GM19328 (cell line): Measurements from ENCODE around the gene CRTAC1.
A peak's percentile ranks its signal among the peaks of the same experiment; 100 is the strongest.

Experiments
- ATAC-seq: cut with Tn5 transposase; IDR thresholded peaks from one replicate; pipeline ENCODE4 v1.9.1; 2021; ENCODE audit warnings: mild to moderate bottlenecking, moderate library complexity; ENCODE audit not compliant: unreplicated experiment

Gene CRTAC1

GRCh38 chr10:97924678-97925077 lies 105.7 kb downstream of the CRTAC1 start:
- no peak for ATAC-seq

GRCh38 chr10:97923476-97923875 lies 106.9 kb downstream of the CRTAC1 start:
- ATAC-seq = no peak

DNA sequence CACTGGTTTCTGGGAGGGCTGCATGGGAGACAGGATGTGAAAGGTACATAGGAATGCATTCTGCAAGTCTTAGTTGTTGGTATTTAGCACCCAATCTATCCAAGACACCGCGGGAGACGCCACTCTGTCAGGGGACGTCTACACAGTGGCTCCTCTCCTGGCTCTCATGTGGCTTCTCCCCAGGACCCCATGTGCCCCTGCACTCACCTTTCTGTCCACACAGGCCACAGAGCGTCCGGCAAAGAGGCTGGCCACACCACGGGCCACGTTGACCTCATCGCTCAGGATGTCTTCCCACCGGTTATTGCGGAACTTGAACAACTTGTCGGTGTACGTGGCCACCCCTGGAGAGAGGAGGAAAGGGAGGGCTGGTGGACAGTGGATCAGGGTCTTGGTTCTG lies 107.4 kb downstream of the CRTAC1 start:
- no peak for ATAC-seq

DNA sequence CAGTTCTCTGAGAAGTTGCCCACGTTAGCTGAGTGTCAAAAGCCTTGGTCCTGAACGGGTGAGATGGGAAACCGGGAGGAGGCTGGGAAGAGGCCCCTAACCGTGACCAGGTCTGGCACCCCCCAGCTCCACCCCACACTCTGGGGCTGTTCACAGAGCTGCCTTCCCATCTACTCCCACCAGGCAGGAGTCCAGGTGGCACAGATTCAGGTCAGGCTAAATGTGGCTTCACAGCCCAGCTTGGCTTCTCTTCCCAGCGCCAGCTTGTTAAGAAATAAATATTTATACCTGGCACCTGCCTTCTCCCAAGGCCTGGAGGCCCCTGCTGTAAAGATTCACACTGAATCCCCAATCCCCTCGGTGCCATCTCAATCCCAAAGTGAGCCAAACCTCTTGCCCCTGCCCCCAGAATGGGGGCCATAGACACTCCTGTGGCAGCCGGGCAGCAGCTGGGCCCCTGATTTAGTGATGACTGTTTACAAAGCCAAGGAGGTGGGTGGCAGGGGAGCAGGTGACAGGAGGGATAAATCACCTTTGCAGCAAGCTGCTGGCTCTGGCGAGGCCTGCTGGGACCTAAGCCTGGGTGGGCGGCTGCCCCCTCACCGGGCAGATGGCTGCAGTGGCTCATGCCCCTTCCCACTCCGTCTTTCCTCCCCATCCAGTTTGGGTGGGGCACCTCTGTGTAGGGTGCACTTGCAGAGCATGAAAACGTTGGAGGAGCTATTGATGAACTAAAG lies 108.2 kb downstream of the CRTAC1 start:
- ATAC-seq = no peak

DNA sequence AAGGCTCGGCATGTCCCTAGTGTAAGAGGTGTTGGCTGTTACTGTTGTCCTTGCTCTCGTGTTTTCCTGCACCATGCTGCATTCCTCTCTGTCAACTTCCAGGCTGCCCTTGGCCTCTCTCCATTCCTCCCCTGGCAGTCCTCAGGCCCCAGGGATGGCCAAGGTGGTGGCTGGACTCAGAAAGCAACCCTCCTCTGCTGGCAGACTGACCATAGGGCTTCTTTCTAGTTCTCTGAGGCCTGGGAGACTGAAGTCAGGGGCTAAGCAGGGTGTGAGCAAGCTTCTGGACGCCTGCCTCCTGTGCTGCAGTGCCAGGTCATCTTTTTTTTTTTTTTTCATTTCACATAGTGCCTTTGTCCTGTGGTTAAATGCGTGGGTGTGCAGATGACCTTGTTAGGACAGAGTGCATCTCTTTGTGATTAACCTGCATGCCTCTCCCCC lies 108.8 kb downstream of the CRTAC1 start:
- no peak for ATAC-seq

GRCh38 chr10:97920865-97921264 lies 109.6 kb downstream of the CRTAC1 start:
- no peak for ATAC-seq

DNA sequence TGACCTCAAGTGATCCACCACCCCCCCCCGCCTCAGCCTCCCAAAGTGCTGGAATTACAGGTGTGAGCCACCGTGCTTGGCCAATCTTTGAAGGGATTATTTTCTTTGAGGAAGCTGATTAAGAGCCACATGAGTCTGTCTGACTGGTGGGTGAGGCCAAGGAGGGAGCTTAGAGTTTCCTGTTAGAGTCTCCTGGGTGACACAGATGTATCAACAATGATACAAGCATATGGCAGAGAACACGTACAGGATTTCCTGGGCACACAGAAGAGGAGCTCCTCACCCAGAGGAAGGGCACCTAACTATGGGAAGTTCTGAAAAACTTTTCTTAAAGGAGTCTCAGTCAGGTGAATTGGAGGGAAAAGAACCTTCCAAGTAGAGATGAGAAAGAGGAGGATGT lies 111.4 kb downstream of the CRTAC1 start:
- ATAC-seq = no peak

DNA sequence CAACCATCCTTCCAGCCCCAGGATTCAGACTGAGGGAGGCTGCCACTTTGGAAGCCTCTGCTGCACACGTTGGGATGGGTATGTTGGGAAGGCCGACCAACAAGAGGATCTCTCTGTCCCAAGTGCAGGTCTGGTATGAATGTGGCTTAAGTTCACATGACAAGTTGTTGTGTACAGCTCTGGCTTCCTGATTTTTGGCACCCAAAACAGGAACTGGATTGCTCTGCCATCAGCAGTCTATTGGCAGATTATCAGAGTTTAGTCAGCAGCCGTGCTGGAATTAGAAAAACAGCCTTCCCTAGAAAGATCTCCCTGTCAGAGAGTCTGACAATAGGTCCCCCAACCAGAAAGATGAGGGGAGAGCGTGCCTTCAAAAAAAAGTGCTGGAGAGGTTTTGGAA lies 113.8 kb downstream of the CRTAC1 start:
- ATAC-seq = no peak

DNA sequence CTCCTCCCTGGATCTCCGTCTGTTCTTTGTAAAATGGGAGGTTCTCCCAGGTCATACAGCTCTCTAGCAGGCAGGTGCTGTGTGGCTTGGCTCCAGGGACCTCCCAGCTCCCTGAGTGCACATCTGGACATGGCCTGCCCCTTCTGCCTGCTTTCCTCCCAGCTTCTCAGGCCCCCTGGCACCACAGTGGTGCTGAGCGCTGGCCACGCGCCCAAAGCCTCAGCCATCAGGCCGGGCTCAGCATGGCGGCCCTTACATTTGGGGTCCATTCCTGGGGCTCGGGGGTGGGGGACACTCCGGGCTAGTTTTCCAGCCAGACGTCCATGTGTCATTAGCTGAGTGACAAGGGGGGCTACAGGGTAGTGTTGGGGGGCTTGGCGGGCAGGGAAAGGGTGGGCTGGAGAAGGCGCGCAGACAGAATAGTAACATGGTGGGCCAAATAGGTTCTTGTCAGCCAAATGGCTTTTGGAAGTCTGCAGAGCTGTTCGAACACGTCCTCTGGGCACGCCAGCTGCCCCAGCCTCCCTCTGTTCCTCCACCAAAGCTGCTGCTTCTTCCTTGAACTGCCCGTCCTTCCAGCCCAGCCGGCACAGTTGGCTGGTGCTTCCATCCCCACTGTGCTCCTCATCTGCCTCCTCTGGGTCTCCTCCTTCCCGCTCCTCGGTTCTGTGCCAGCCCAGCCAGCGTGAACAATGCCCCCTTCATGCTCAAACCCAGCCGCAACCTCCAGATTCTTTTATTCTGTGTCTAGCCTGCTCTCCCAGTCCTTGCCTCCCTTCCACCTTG lies 114.9 kb downstream of the CRTAC1 start:
- no peak for ATAC-seq

DNA sequence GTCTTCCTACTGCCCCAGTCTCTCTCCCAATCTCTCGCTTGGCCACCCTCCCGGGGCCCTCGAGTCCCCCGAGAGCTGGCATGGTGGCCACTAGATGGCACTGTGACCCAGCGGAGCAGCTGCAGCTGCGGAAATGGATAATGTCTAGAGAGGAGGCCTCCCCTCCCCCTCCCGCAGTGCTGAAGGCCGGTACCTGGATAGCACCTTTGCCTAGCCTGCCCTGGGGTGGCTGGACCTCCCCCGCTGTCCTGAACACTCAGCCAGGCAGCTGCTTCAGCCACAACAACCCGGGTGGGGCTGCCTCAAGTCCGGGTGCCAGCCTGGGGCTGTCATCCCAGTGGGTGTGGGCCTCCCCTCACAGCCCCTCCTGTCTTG lies 115.6 kb downstream of the CRTAC1 start:
- peak; percentile 77 for ATAC-seq

DNA sequence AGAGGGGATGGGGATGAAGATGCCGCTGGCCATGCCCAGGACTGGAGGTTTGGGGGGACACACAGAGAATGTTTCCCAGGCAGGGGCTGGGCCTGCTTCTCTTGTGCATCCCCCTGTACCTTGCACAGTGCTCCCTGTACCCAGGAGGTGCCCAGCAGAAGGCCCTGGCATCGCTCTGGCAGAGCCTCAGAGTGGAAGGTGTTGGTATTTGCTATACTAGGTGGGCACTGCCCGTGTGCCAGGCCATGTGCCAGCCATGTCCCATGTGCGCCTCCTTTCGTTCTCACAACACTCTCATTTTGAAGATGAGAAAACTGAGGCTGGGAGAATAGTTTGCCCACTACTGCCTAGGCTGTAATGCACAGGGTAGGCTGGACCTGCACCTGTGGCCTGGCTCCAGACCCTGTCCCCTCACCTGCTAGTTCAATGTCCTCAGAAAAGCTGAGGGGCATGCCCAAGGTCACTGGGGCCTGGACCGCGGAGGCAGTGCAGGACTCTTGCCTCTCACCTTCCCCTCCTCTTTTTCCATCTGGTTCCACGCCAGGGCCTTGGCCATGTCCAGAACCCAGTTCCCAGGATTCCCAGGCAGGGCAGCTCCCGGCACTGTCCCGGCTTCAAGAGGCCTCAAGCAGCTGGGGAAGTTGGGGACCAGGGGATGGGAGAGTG lies 116.1 kb downstream of the CRTAC1 start:
- ATAC-seq = no peak

DNA sequence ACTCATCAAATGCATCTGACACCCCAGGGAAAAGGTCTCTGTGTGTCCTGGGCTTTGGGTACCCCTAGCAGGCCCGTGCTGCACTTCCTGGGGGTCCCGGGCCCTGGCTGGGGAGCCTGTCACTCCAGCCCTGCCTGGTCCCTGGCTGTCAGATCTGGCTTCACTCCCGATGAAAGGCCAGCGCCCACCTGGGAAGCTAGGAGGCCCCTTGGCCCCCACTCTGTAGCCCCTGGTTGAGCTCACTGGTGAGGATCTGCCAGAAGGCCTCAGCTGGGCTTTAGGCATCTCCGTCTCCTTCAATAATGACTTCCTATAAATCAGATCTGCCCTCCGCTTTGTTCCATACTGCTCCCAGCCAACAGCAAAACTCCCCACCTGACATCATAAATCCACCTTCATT lies 116.8 kb downstream of the CRTAC1 start:
- ATAC-seq = no peak

GRCh38 chr10:97913193-97913592 lies 117.2 kb downstream of the CRTAC1 start:
- ATAC-seq = no peak

GRCh38 chr10:97911217-97911616 lies 119.2 kb downstream of the CRTAC1 start:
- ATAC-seq = no peak

- no peak for ATAC-seq
These were observed 119.8 kb downstream of the CRTAC1 start for GRCh38 chr10:97910661-97911060.

DNA sequence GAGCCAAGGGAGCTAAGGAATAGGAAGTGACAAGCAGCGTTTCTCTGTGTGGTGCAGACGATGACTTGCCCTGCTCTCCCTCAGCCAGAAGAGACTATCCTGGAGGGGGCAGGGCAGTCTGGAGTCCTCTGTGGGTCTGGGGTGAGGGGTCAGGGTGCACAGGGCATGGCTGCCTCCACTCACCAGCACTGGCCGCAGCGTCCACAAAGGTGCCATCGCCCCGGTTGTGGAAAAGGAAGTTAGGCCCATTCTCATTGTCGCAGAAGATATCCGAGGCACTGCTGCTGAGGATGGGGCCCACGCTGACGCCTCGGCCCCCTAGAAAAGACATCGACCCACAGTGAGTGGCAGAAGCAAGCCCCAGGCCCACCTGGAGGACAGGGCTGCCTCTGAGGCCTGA lies 122.6 kb downstream of the CRTAC1 start:
- ATAC-seq = no peak

GRCh38 chr10:97907211-97907610 lies 123.2 kb downstream of the CRTAC1 start:
- no peak for ATAC-seq

- no peak for ATAC-seq
These were observed 125.1 kb downstream of the CRTAC1 start for GRCh38 chr10:97905276-97905675.

- ATAC-seq = no peak
These were observed 125.8 kb downstream of the CRTAC1 start for GRCh38 chr10:97904576-97904975.

- no peak for ATAC-seq
These were observed 126.4 kb downstream of the CRTAC1 start for GRCh38 chr10:97904018-97904381.

DNA sequence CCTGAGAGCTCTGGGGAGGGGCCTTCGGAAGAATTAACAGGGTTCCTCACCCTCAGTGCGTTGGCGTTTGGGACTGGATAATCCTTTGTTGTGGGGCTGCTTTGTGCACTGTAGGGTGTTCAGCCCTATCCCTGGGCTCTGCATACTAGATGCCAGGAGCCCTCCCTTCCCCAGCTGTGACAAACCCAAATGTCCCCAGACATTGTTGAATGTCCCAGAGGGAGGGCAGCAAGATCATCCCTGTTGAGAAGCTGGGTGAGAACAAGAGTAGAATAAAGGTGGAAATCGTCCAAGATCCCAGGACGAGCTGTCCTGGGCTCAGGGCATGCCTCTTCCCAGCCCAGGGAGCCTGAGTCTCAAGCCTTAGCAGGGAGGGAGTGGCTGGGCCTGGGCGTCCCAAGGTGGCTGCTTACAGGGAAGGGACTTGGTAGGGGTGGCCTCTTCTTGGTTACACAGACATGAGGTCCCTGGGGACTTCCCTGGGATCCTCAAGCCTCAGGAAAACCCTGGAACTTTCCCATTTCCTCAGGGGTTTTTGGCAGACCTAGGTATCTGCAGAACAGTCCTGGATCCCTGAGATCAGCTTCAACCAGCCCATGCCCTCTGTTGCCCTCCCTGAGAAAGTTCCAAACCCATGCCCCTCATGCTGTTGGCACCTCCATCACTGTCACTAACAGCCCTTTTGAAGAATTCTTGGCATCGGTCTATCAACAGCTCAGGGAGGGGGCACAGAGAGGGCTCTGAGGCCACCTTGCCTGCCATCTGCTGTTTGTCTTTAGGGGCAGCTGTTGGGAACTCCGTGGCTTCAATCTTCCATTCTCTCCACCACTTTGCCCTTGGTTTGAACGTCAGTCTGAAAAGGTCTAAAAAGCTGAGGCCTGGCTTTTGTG lies 127.0 kb downstream of the CRTAC1 start:
- ATAC-seq = no peak
